HG03066 (cell line): ENCODE data around the gene ARG2.
A peak's percentile ranks its signal among the peaks of the same experiment; 100 is the strongest.
"Not testable (repeated sequence)": the region's sequence is repeated elsewhere in the genome, so short reads cannot be mapped to it uniquely, and the experiment has no call there.

Experiments
- ATAC-seq: cut with Tn5 transposase; IDR thresholded peaks from one replicate; pipeline ENCODE4 v1.9.1; 2021; ENCODE audit warnings: low read depth; ENCODE audit not compliant: unreplicated experiment

Gene ARG2

DNA sequence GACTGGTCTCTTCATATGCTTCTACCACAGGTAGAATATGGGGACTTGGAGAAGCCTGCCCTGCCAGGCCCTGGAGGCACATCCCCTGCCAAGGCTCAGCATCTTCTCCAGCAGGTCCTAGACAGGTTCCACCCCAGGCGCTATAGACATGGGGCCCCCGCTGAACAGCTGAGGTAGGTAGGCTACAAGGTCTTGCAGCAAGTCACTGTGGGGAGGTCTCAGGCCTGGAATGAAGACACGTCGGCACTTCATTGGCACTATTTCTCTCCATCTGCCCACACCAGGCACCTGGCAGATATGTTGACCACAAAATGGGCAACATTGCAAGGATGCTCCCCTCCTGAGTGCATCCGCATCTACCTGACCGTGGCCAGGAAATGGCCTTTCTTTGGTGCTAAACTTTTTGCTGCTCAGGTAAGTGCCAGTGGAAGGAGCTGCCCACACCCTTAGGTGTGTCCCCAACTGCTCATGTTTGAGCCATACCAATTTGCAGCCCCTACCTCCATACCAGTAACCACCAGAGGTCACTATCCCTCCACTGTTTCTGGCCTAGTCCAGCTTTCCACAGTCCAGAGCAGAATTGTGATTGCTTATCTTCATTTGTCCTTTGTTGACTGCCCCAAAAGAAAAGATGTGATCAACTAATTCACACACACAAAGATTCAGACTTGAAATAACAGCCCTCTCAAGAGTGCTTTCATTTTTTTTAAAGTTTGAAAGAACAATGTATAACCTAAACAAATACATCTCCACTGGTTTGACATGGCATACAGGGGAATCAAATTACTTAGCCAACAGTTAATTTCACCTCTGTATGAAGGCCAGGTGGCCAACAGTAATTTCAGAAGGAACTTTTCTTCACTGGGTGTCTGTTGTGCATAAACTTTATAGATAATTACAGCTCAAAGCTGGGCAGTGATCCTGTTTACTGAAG is 35.7 kb upstream of the ARG2 start:
- no peak for ATAC-seq

DNA sequence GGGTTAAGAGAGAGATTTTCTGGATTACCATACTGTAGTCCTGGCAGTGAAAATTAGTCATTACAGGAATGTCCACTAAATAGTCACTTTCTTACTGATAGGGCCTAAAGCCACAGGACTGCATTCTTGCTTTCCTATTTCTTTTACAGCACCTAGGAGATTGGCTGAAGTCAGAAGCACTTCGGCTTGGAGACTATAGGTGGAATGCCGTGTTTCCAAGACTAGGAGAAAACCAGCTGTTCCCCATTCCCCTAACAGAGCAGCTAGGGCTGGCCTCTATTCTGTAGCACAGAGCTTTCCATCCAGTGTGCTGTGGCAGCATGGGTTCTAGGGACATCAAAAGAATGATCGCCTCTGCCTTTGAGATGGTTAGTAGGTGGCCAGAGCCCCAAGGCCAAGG is 34.7 kb upstream of the ARG2 start:
- no peak for ATAC-seq

DNA sequence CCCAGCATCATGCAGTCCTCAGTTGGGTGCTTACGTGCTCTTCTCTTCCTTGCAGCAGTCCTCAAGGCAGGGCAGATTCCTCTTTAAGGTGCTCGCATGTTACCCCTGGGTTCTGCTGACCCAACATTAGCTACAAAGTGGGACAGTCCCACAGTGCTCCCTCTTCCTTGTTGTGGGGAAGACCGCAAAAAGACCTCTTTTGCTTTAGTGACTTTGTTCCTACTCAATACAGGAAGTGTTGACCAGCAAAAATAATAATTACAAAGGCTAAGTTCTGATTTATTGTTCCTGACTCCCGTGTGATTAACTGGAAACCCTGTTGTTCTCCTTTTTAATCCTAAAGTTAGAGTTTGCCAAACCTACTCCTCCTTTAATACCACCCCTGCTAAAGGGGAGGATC is 33.4 kb upstream of the ARG2 start:
- ATAC-seq = no peak

DNA sequence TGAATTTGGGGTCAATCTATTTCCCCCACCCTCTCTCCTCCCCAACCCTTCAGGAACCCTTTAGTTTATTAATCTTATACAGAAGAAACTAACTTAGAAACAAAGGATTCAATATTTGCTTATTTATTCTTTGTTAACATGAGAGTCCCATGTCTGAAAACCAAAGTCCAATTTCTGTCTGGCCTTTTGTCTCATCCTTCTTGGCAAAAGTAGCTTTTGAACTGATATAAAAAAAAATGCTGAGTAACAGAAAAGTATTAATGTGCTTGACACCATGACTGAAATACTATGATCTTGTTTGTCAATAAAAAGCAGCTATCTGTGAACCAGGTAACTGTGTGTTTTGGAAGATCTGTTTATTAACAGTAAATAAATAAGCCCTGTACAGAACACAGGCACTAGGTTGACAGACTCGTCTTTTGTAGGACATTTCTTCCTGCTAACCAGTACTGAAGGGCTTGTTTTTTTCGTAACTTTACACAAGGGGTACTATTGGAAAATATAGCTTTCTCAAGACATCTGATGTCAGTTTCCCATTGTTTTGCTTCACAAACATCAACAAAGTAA is 30.4 kb upstream of the ARG2 start:
- no peak for ATAC-seq

DNA sequence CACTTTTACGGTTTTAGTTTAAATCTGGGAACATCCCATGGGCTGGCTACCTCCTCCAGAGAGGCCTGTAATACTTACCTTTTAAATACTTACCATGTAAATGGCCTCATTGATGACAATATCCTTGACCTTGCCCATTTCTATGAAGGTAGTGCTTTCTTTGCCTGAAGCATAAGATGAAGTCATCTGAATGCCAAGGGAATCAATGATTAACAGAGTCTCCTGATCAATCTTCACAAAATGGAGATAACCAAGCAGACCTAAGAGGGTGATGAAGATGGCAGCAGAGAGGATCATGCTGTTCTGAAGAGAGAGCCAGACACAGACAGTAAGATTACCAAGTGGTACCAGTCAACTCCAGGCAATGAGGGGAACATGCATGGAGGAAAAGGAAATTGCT is 26.1 kb upstream of the ARG2 start:
- not testable (repeated sequence) for ATAC-seq

DNA sequence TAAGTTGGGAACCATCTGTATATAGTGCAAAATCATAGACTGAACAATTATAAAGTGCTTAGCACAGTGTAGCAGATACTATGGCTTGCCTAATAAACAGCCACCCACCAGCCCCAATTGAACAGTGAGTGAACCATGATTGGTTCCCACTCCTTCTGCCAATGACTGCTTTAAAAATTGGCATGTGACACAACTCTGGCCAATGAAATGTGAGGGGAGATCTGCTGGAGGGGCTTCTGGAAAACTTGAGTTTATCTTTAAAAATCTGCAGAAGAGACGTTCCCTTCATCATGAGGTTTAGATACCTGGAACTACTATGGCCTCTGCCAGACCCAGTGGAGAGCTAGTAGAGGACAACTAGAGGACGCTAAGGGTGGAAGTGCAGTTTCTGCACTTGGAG is 24.3 kb upstream of the ARG2 start:
- ATAC-seq = no peak

DNA sequence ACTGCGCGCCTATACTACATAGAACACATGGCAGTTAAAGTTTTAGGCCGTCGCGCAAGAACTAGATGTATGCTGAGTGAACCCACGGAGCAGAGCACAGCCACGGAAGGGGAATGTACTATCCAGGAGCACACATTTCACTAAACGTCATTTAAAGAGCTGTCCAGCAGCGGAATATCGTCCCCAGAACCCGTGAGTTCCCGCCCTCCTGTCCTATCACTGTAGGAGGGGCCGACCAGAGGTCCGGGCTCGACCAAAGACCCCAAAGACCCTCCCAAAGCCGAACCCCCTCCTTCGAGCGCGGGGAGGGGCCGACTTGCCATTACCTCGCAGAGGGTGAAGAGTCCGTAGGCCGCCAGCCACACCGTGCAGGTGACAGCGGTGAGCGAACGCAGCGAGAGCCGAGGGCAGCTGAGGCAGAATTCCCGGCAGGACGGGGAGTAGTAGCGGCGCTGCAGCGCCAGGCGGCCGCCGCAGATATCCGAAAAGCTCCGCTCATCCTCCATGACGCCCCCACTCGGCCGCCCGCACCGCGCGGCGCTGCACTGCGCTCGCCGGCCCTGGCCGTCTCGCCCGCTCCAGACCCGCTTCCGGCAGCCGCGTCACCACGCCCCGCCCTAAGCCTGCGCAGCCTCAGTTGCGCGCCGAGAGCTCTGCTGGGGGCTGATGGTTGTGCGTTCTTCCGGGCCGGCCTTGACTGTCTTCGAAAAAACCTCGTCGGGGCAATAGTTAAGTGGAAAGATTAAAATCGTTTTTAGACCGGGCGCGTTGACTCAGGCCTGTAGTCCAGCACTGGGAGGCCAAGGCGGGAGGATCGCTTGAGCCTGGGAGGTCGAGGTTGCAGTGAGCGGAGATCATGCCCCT is 19.8 kb upstream of the ARG2 start, which contains the start of gene PIGH:
PIGH (minus strand) TSS at position 571 of the 864 bp plus-strand sequence; CDS start at position 506, 65 bp downstream.
- ATAC-seq = peak; percentile 94

DNA sequence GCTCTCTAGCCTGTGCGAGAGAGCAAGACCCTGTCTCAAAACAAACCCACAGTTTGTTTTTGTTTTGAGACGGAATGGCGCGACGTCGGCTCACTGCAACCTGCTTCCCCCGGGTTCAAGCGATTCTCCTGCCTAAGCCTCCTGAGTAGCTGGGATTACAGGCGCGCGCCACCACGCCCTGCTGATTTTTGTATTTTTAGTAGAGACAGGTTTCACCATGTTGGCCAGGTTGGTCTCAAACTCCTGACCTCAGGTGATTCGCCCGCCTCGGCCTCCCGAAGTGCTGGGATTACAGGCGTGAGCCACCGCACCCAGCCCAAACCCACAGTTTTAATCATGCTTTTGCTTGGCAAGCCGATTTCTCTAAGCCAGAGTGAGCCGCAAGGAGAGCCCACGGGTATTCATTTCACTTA is 19.2 kb upstream of the ARG2 start:
- peak; percentile 18 for ATAC-seq

DNA sequence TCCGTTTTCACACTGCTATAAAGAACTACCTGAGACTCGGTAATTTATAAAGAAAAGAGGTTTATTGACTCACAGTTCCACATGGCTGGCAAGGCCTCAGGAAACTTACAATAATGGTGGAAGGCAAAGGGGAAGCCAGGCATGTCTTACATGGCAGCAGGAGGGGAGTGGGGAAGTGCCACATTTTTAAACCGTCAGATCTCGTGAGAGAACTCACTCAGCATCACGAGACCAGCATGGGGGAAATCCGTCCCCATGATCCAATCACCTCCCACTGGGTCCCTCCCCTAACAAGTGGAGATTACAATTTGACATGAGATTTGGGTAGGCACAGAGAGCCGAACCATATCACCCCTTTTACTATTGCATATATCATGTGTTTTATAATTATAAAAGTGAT is 17.6 kb upstream of the ARG2 start:
- no peak for ATAC-seq

DNA sequence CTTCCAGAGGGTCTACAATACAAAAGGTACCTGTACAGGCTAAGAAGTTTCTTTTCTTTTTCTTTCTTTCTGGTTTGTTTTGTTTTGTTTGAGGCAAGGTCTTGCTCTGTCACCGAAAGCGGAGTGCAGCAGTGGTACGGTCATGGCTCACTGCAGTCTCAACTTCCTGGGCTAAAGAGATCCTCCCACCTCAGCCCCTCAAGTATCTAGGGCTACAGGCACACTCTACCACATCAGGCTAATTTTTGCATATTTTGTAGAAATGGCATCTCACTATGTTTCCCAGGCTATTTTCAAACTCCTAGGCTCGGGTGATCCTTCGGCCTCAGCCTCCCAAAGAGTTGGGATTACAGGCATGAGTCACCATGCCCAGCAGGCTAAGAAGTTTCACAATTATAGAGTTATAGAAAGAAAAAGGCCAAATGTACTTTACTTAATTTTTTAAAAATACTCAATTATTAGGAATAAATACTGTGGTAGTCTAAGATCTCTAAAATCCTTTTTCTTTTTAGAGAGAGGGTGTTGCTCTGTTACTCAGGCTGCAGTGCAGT is 16.6 kb upstream of the ARG2 start:
- ATAC-seq = peak; percentile 60

DNA sequence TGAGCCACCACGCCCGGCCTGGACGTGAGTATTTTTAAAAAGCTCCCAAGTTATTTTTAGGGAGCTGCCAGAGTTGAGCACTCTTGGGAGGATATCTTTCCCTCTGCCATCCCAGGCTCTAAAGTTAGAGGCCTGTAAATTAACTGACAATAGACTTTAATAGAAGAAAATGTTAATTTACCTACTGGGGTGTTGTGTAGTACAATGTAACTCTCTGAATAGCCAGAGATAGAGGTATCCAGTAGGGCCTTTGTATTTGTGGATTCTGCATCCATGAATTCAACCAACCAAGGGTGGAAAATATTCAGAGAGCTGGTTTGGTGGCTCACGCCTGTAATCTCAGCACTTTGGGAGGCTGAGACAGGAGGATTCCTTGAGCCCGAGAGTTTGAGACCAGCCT is 12.1 kb upstream of the ARG2 start:
- no peak for ATAC-seq

DNA sequence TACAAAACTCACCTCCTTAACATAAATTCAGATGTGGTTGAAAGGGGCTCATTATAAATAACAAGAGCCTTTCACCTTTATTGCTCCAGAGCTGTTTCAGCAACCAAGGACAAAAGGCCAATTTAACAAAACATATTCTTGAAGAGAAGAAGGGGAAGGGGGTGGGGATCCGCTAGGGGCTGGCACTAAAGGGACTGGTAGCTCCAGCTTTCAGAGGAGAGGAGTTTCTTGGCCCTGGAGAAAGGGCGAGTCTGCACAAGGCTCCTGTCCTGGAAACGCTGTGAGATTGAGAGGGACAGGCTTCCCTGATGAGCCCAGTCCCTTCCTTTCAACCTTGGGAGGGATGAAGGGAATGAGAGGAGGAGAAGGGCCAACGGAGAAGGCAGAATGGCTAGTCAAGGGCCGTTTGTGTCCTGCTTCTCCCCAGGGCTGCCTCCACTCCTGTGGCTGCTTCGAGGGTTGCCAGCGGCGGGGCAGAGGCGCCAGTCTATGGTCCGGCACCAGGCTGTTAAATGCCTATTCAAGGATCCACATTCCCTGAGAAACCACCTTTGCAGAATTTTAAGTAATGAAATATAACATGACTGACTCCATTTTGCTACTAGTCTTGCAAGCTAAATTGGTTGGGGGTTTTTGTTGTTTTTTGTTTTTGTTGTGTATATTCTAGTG is 9.9 kb upstream of the ARG2 start:
- ATAC-seq = no peak

DNA sequence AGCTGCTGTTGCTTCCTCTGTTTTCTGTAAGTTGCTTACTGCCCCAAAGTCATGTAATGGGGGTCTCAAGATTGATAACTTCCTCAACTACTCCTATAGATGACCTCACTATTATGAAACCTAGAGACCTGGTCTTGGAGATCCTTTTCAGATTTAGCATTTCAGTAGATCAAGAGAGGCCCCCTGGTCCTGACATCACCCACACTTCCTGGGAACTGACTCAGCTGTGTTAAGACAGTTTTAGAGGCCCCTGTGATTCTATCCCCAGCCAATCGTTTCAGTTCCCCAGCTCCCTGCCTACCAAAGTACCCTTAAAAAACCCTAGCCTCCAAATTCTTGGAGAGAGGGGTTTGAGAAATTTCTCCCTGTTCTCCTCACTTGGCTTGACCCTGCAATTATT is 9.2 kb upstream of the ARG2 start:
- no peak for ATAC-seq

DNA sequence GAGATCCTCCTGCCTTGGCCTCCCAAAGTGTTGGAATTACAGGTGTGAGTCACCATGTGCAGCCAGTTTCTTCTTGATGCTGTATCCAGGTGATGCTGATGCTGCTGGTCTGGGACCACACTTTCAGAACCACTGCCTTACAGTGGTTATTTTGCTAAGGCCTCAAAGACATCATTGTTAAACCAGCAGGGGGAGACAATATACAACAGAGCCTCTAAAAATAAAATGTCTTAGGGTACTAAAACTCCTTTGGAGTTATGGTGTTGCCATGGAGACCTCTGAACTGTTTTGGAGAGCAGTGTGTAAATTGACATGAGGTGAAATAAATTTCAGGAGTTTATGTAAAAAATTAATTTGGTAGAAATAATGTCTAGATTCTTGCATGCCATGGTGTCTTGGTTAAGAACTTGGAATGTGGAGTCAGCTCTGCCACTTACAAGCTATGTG is 1.1 kb upstream of the ARG2 start:
- ATAC-seq = no peak

DNA sequence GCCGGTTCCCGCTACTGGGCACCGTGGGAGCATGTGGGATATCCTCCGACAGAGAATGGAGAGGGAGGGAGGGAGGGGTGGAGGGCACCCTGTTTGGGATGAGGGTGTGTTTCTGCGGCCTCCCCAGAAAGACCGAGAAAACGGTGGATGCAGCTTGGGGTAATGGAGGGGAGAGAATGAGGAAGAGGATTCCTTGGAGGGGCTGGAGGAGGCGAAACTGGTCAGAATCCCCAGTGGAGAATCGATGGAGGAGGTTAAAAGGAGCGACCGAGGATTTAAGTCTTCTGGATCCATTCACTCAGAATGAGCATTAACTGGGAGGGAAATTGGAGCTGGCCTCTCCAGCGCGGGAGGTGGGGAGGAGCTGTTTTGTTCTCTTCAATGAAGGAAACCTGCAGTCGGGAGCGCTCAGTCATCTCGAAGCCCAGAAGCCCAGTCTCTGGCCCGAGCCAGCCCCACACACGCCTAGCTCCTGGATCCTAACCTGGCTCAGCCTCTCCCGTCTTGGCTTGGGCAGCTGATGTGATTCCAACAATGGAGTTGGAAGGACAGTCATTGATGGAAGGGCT is 581 bp downstream of the ARG2 start:
- no peak for ATAC-seq

DNA sequence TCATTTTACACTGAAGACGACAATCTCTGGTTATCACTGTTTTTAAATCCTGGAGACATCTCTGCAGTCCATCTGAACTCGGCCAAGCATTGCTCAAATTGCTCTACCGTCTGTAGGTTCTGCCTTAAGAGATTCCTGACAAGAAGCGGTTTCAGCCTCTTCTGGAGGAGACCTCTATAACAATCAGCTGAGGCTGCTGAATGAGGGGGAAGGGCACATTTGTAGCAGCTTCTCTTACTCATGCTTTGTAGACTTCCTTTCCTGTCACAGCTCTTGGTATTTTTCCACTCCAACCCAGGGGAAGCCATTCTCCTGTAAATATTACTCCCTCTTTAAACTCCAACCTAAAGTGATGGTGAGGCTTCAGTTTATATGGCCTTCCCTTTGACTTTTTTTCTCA is 3.0 kb downstream of the ARG2 start:
- ATAC-seq = no peak

DNA sequence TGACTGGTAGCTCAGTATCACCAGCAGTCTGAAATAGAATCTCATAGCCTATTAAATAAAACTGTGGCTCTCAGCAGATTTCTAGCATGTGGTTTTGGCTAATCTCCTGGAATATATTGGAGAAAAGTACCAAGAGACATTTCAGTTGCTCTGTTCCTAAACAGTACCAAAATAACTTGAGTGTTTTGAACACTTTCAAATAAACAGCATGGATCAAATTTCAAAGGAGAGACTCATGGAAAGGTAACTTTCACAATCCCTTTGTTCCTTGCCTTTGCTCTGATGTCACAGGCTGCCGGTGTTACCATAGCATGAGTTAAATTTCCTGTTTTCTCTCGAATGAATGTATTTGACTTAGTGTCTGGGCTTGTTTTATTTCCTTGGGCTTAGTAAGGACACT is 3.4 kb downstream of the ARG2 start:
- ATAC-seq = no peak

DNA sequence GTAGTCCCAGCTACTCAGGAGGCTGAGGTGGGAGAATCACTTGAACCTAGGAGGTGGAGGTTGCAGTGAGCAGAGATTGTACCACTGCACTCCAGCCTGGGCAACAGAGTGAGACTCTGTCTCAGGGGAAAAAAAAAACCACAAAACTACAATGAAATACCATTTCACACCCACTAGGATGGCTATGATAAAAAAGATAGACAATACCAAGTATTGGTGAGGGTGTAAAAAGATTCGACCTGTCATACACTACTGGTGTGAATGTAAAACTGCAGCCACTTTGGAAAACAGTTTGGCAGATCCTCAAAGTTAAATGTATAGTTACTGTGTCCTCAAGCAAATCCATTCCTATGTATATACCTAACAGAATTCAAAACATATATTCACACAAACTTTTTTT is 6.4 kb downstream of the ARG2 start:
- ATAC-seq = not testable (repeated sequence)

DNA sequence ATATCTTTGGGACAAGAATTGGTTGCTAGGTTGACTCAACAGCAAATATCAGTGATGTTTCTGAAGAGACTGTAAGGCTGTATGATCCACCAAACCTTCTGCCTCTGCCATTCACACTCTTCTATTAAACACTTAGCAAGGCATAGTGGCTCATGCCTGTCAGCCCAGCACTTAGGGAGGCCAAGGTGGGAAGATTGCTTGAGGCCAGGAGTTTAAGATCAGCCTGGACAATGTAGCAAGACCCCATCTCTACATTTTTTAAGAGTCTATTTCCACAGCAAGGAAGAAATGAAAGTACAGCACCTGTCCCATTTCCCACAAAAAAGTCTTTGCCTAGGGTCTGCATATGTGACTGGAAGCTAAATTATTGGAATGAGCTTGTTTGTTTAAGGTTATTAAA is 7.8 kb downstream of the ARG2 start:
- ATAC-seq = no peak

DNA sequence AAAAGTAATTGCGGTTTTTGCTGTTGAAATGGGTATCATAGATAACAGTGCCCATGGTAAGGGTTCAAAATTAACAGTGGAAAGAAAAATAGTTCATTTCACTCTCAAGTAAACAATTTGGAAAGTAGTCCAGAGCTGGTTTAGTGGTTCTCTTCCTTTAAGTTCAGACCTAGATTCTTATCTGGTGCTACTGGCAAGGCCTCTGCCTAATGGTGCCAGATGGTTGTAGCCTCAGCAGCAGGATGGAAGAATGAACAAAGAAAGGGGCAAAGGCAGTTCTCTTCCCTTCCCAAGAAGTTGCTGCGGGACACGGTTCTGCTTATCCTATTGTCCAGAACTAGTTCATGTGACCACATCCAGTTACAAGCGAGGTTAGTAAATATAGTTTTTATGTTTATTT is 10.5 kb downstream of the ARG2 start:
- no peak for ATAC-seq
